K562 (cell line): ENCODE results near the gene CCL3. TPM values are rescaled to one million over a fixed set of nuclear protein-coding genes. Genes with fewer than 3 reads are reported as not detected.
A peak's percentile ranks its signal among the peaks of the same experiment; 100 is the strongest.
"Not testable (repeated sequence)": the region's sequence is repeated elsewhere in the genome, so short reads cannot be mapped to it uniquely, and the experiment has no call there.

Source experiments
- ATAC-seq: fragments of 200-7000 bp; cut with Tn5 transposase; 3 replicates; pipeline ENCODE4 v1.9.1; 2020; ENCODE audit warnings: moderate library complexity
- BruUV-seq: library from RNA; stranded (reverse); fragments of 400-500 nt; replicated peaks from 2 replicates; lab custom pipeline; 2021; lab: Mats Ljungman, UMichigan
- CTCF ChIA-PET: fragments of 300-600 bp; formaldehyde crosslinking; extraction: SDS; loops from one replicate; lab custom pipeline; 2021; ENCODE audit warnings: low intra/inter-chr PET ratio; lab: Yijun Ruan, JAX
- POLR2A ChIA-PET: fragments of 300-600, 350-650 bp; sonication (Branson Sonifier 250); formaldehyde crosslinking; extraction: SDS; loops from one replicate; lab custom pipeline; 2021; ENCODE audit warnings: antibody characterized with exemption, inconsistent platforms; lab: Yijun Ruan, JAX
- DNase-seq, 4 experiments: peaks; one replicate each; pipeline versions ENCODE4 v3.0.0 to v3.0.0-alpha.2; 2011 to 2018; ENCODE audit warnings: low spot score in 3 of 4, mixed read lengths in 3 of 4; ENCODE audit errors: extremely low read depth in 1 of 4
- FAIRE-seq: peaks from 2 replicates; lab custom pipeline; 2011; peaks lifted over from hg19 to GRCh38; lab: Jason Lieb, UNC
- H2AFZ ChIP-seq: 2 replicates; pipeline ENCODE4 v1.6.0; 2011; ENCODE audit warnings: low read depth, low read length, control low read depth, inconsistent platforms
- H3K27ac ChIP-seq: fragments of 200-600 bp; 3 replicates; pipeline ENCODE4 v1.8.0; 2011; ENCODE audit warnings: low read depth, mild to moderate bottlenecking, control low read depth, inconsistent platforms, low read length, moderate library complexity, mixed read lengths; ENCODE audit errors: extremely low read depth
- H3K27me3 ChIP-seq, 2 experiments: fragments of 300-600 bp in 1 of 2; 2 replicates in 1 of 2; 3 replicates in 1 of 2; pipeline versions ENCODE4 v1.6.0 to v1.8.0; 2011; ENCODE audit warnings: inconsistent platforms in 2 of 2, low read length in 2 of 2, mild to moderate bottlenecking in 1 of 2, mixed read lengths in 1 of 2, moderate library complexity in 1 of 2; ENCODE audit not compliant: control insufficient read depth in 2 of 2, insufficient read depth in 2 of 2
- H3K36me3 ChIP-seq: fragments of 300-600 bp; 3 replicates; pipeline ENCODE4 v1.8.0; 2011; ENCODE audit warnings: mild to moderate bottlenecking, low read length, inconsistent platforms; ENCODE audit not compliant: control insufficient read depth, insufficient read depth
- H3K4me1 ChIP-seq, 2 experiments: fragments of 200-600 bp in 1 of 2; replicated peaks in 1 of 2; 2 replicates in 1 of 2; 3 replicates in 1 of 2; pipeline versions ENCODE4 v1.5.1 to v1.8.0; 2011; ENCODE audit warnings: inconsistent platforms in 2 of 2, low read length in 2 of 2, mild to moderate bottlenecking in 1 of 2, mixed read lengths in 1 of 2, moderate library complexity in 1 of 2; ENCODE audit not compliant: control insufficient read depth in 2 of 2, insufficient read depth in 2 of 2
- H3K4me2 ChIP-seq: 2 replicates; pipeline ENCODE4 v1.6.1; 2011; ENCODE audit warnings: low read length, control low read depth, inconsistent platforms, mixed read lengths; ENCODE audit not compliant: insufficient read depth
- H3K4me3 ChIP-seq: fragments of 200-600 bp; sonication (generic), shearing (Covaris generic); 2 replicates; pipeline ENCODE4 v1.5.1; 2016; ENCODE audit warnings: control low read depth, inconsistent platforms
- H3K79me2 ChIP-seq: fragments of 200-600 bp; 3 replicates; pipeline ENCODE4 v1.8.0; 2011; ENCODE audit warnings: low read length, inconsistent platforms; ENCODE audit not compliant: control insufficient read depth, insufficient read depth
- H3K9ac ChIP-seq, 2 experiments: 2 replicates each; pipeline versions ENCODE4 v1.6.0 to v1.6.1; 2011; ENCODE audit warnings: low read depth in 2 of 2, low read length in 2 of 2, control low read depth in 1 of 2, inconsistent platforms in 1 of 2, mild to moderate bottlenecking in 1 of 2, mixed read lengths in 1 of 2; ENCODE audit not compliant: insufficient read depth in 1 of 2
- H3K9me1 ChIP-seq: one replicate; pipeline ENCODE4 v1.6.0; 2011; ENCODE audit warnings: inconsistent platforms, mild to moderate bottlenecking, low read length, moderate library complexity; ENCODE audit not compliant: control insufficient read depth, insufficient read depth
- H3K9me3 ChIP-seq: replicated peaks from 2 replicates; pipeline ENCODE4 v1.5.1; 2011; ENCODE audit warnings: low read depth, low read length, inconsistent platforms; ENCODE audit not compliant: control insufficient read depth, insufficient read depth
- H4K20me1 ChIP-seq: replicated peaks from 2 replicates; pipeline ENCODE4 v1.6.1; 2011; ENCODE audit warnings: low read length, inconsistent platforms, mixed read lengths; ENCODE audit not compliant: control insufficient read depth, insufficient read depth
- CBFA2T3 ChIP-seq: fragments of 450-650 bp; IDR thresholded peaks from 2 replicates; pipeline ENCODE4 v1.6.1; 2017
- CEBPB ChIP-seq: fragments of 450-650 bp; IDR thresholded peaks from 2 replicates; pipeline ENCODE4 v1.6.1; 2016; ENCODE audit warnings: missing genetic modification characterization, missing compliant biosample characterization
- HDAC3 ChIP-seq: fragments of 450-650 bp; IDR thresholded peaks from 2 replicates; pipeline ENCODE4 v1.6.1; 2018; ENCODE audit warnings: borderline replicate concordance, mild to moderate bottlenecking, moderate library complexity; ENCODE audit not compliant: partially characterized antibody
- MBD2 ChIP-seq: sonication (generic); IDR thresholded peaks from 2 replicates; pipeline ENCODE4 v1.6.1; 2016; ENCODE audit warnings: low read depth, borderline replicate concordance
- RFX1 ChIP-seq: fragments of 450-650 bp; IDR thresholded peaks from 2 replicates; pipeline ENCODE4 v1.6.1; 2016; ENCODE audit warnings: mild to moderate bottlenecking, moderate library complexity
- STAT5A ChIP-seq: IDR thresholded peaks from 2 replicates; pipeline ENCODE4 v1.6.1; 2012; ENCODE audit warnings: low read length, inconsistent platforms, borderline replicate concordance
- ZNF551 ChIP-seq: fragments of 250-450 bp; sonication (Bioruptor Pico); IDR thresholded peaks from 2 replicates; pipeline ENCODE4 v1.5.0; 2021; ENCODE audit warnings: mild to moderate bottlenecking, moderate library complexity
- WGBS: fragments of 100-300 bp; shearing (Covaris generic); methylation state at CpG from one replicate; pipeline ENCODE4 v1.1.6; 2016; ENCODE audit warnings: low coverage, mixed read lengths; ENCODE audit not compliant: insufficient coverage; ENCODE audit errors: missing lambda C conversion rate; 5-methylcytosine and 5-hydroxymethylcytosine counted together
- in situ Hi-C: fragments of 300-500 bp; cut with MboI; formaldehyde crosslinking; loops from 4 replicates; pipeline ENCODE4 v1.15.0; 2018; ENCODE audit warnings: inconsistent platforms, mixed read lengths
- intact Hi-C: fragments of 100-400 bp; cut with micrococcal nuclease; formaldehyde crosslinking; loops from 2 replicates; pipeline ENCODE4 v1.14.2; 2022
- polyA plus RNA-seq, 8 experiments: library from polyadenylated mRNA; depleted of rRNA in 4 of 8; stranded (reverse) in 5 of 8; unstranded in 3 of 8; fragments of >200 nt; fragmentation: Nextera tagmentation in 2 of 8; fragmentation: Illumina TruSeq in 1 of 8; extraction: Ambion mirVana in 2 of 8; extraction: Trizol in 1 of 8; gene quantifications; 2 replicates each; pipeline versions ENCODE4 v1.2.1 to v1.2.3, GENCODE V29; 2011 to 2014; ENCODE audit warnings: inconsistent platforms in 1 of 8, missing spikeins in 1 of 8
- total RNA-seq, 7 experiments: library from RNA; depleted of rRNA in 6 of 7; stranded (reverse); fragments of >200 nt in 6 of 7; fragmentation: Illumina TruSeq in 2 of 7; extraction: Trizol in 2 of 7; gene quantifications; 2 replicates each; pipeline versions ENCODE4 v1.2.1 to v1.2.3, GENCODE V29; 2011 to 2021; ENCODE audit warnings: low replicate concordance in 1 of 7

CCL3 gene
- total and polyA plus RNA-seq, 9 of the 15 experiments (the other 6 are each of a cell fraction or from before 2014, with no cell fraction given), result 0.58 TPM; not detected in 8

DNA sequence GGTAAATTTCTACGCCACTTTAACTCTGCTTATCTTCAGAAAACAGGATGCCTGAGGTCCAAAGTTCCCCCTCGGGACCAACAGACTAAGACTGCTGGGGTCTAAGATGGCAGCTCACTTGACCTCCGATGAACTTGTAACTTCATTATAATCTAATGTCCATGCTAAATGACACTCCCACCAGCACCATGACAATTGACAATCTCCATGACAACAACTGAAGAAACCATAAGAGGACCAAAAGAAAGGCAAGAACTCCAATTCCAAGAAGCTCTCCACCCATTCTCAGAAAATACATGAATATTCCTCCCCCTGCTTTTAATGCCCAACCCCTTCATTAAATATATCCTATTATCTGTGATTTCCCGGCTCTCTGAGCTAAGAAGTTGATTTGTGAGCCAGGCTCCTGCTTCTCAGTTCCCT lies 21.1 kb upstream of the CCL3 start:
- Histone ChIP-seq H3K79me2 (no peaks in the 10 kb centered on the region), H3K36me3 (no peaks in the 10 kb centered on the region), H3K4me3 (no peak overlapping the region), H3K4me1 (no peaks in the 10 kb centered on the region), H3K27me3 (no peaks in the 10 kb centered on the region), H2AFZ (no peak overlapping the region), H3K4me2 (no peak overlapping the region), H3K9me3 (no peaks in the 10 kb centered on the region), H4K20me1 (no peaks in the 10 kb centered on the region), H3K27ac (no peak overlapping the region), H3K9ac (no peak overlapping the region), H3K9me1 (no peaks in the 10 kb centered on the region)
- no TSS peak for BruUV-seq
- ATAC-seq, result no peak
- intact Hi-C loops, result no loop called here
- ChIA-PET CTCF (no interaction called here), POLR2A (interaction anchor here (1.5 kb wide), 2 partner anchors 8 kb away, joined by 3 to 5 read pairs; no protein-coding TSS in a partner anchor)
- TF ChIP-seq CBFA2T3 (no peak), HDAC3 (no peak), RFX1 (peak; percentile 56), ZNF551 (CRISPR knock-in tag) (no peak), STAT5A (peak; percentile 20; the same call in 1 of the 2 replicates), MBD2 (no peak)
- WGBS, result 1% methylated on average over 4 of the region's 4 CpGs
- no peak for DNase-seq
- no peak for FAIRE-seq
- in situ Hi-C loops, result no loop called here

DNA sequence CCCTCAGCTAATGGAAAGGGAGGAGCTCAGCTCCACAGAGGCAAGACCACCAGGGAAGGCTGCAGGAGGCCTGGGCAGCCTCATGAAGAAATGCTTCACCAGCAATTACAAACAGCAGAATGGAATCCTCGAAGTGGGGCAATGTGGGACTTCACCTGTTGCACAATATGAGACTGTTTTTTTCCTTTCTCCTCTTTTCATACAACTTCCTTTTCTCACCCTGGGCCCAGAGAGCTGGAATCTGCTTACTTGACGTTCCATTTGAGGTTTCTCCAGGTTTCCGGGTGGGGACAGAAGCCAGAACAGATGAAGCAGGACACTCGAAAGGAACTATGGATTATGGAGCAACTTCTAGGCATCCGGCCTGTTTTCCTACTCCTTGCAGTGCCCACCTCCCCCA lies 18.3 kb upstream of the CCL3 start:
- FAIRE-seq, BruUV-seq: not testable (repeated sequence)

More for the DNA sequence above, 18.3 kb upstream of the CCL3 start:
- H3K4me2 ChIP-seq, CTCF ChIA-PET, H3K36me3 ChIP-seq, H3K79me2 ChIP-seq, H3K9me3 ChIP-seq, H3K9me1 ChIP-seq, H3K4me3 ChIP-seq, H3K9ac ChIP-seq, H2AFZ ChIP-seq, H3K4me1 ChIP-seq, H3K27me3 ChIP-seq, POLR2A ChIA-PET, DNase-seq, ATAC-seq, H4K20me1 ChIP-seq, H3K27ac ChIP-seq, intact Hi-C loops, in situ Hi-C loops: not testable (repeated sequence)
- 0 out of 2 replicates have a peak, but pooled peaks have one; percentile 28 for TF ChIP-seq CEBPB (tag)
- 3% methylated on average over 5 of the region's 5 CpGs for WGBS
